HepG2 (cell line): ENCODE measurements around the gene SLC5A10. TPM values are rescaled to one million over a fixed set of nuclear protein-coding genes. Genes with fewer than 3 reads are reported as not detected.

ENCODE experiments used
- ATAC-seq: fragments of 200-7000 bp; cut with Tn5 transposase; 3 replicates; pipeline ENCODE4 v1.9.1; 2020; ENCODE audit warnings: mild to moderate bottlenecking, moderate library complexity
- BruUV-seq: library from RNA; stranded (reverse); fragments of 400-500 nt; replicated peaks from 2 replicates; lab custom pipeline; 2021; lab: Mats Ljungman, UMichigan
- CTCF ChIA-PET: fragments of 300-600 bp; formaldehyde crosslinking; extraction: SDS; loops from one replicate; lab custom pipeline; 2021; ENCODE audit warnings: low total read pairs, inconsistent platforms, low intra/inter-chr PET ratio; lab: Yijun Ruan, JAX
- POLR2A ChIA-PET: fragments of 350-600 bp; sonication (Branson Sonifier 250); formaldehyde crosslinking; loops from one replicate; lab custom pipeline; 2020; ENCODE audit warnings: antibody characterized with exemption, inconsistent platforms; lab: Yijun Ruan, JAX
- DNase-seq: peaks from one replicate; pipeline ENCODE4 v3.0.0-alpha.2; 2015; ENCODE audit warnings: low spot score
- FAIRE-seq: peaks from 3 replicates; lab custom pipeline; 2011; peaks lifted over from hg19 to GRCh38; lab: Jason Lieb, UNC
- H2AFZ ChIP-seq: one replicate; pipeline ENCODE4 v1.6.1; 2011; ENCODE audit warnings: low read length, inconsistent platforms
- H3K27ac ChIP-seq: fragments of 300-600 bp; 3 replicates; pipeline ENCODE4 v1.8.0; 2011; ENCODE audit warnings: mixed run types, mild to moderate bottlenecking, mixed read lengths, low read length, inconsistent platforms; ENCODE audit not compliant: insufficient read depth; ENCODE audit errors: extremely low read length
- H3K27me3 ChIP-seq, 2 experiments: fragments of 200-600 bp in 1 of 2; 2 replicates in 1 of 2; 3 replicates in 1 of 2; pipeline versions ENCODE4 v1.6.0 to v1.8.0; 2011; ENCODE audit warnings: low read length in 2 of 2, mild to moderate bottlenecking in 2 of 2, moderate library complexity in 2 of 2, inconsistent platforms in 1 of 2; ENCODE audit not compliant: insufficient read depth in 2 of 2, control insufficient read depth in 1 of 2
- H3K36me3 ChIP-seq, 2 experiments: fragments of 200-600 bp in 1 of 2; replicated peaks in 1 of 2; 2 replicates in 1 of 2; 3 replicates in 1 of 2; pipeline versions ENCODE4 v1.5.1 to v1.8.0; 2011; ENCODE audit warnings: low read length in 2 of 2, inconsistent platforms in 1 of 2; ENCODE audit not compliant: insufficient read depth in 2 of 2, control insufficient read depth in 1 of 2
- H3K4me1 ChIP-seq: 2 replicates; pipeline ENCODE4 v1.5.1; 2012; ENCODE audit warnings: low read length, inconsistent platforms; ENCODE audit not compliant: insufficient read depth
- H3K4me2 ChIP-seq: 2 replicates; pipeline ENCODE4 v1.6.0; 2011; ENCODE audit warnings: low read depth, low read length, inconsistent platforms
- H3K4me3 ChIP-seq, 3 experiments: fragments of 200-600 bp in 1 of 3; sonication (generic), shearing (Covaris generic) in 1 of 3; replicated peaks in 1 of 3; 2 replicates each; pipeline ENCODE4 v1.5.1; 2011 to 2016; ENCODE audit warnings: low read length in 3 of 3, inconsistent platforms in 2 of 3, low read depth in 2 of 3, mild to moderate bottlenecking in 2 of 3, control low read depth in 1 of 3, mixed read lengths in 1 of 3; ENCODE audit not compliant: insufficient read depth in 1 of 3
- H3K79me2 ChIP-seq: one replicate; pipeline ENCODE4 v1.6.1; 2011; ENCODE audit warnings: low read length, inconsistent platforms; ENCODE audit not compliant: insufficient read depth
- H3K9ac ChIP-seq: 2 replicates; pipeline ENCODE4 v1.6.0; 2011; ENCODE audit warnings: mild to moderate bottlenecking, low read depth, low read length, inconsistent platforms; ENCODE audit not compliant: insufficient read depth
- H3K9me3 ChIP-seq: 2 replicates; pipeline ENCODE4 v1.5.1; 2012; ENCODE audit warnings: mild to moderate bottlenecking, low read length
- H4K20me1 ChIP-seq: 2 replicates; pipeline ENCODE4 v1.6.0; 2011; ENCODE audit warnings: inconsistent platforms, mild to moderate bottlenecking, low read length, moderate library complexity; ENCODE audit not compliant: insufficient read depth
- HINFP ChIP-seq: sonication (generic); formaldehyde crosslinking; IDR thresholded peaks from 2 replicates; pipeline ENCODE4 v1.4.0; 2020; ENCODE audit warnings: low read depth, mild to moderate bottlenecking, missing genetic modification reagents
- MYNN ChIP-seq: sonication (generic); formaldehyde crosslinking; IDR thresholded peaks from 2 replicates; pipeline ENCODE4 v1.4.0; 2020; ENCODE audit warnings: mild to moderate bottlenecking, low read depth, missing genetic modification reagents
- NR2C2 ChIP-seq: sonication (generic); formaldehyde crosslinking; IDR thresholded peaks from 2 replicates; pipeline ENCODE4 v1.4.0; 2020; ENCODE audit warnings: missing genetic modification reagents, mild to moderate bottlenecking, moderate library complexity, borderline replicate concordance
- TOE1 ChIP-seq: sonication (generic); formaldehyde crosslinking; IDR thresholded peaks from 2 replicates; pipeline ENCODE4 v1.4.0; 2020; ENCODE audit warnings: mild to moderate bottlenecking, missing genetic modification reagents
- ZNF652 ChIP-seq: IDR thresholded peaks from 2 replicates; pipeline ENCODE4 v1.6.1; 2016; ENCODE audit warnings: low read depth, borderline replicate concordance
- ZNF780A ChIP-seq: sonication (generic); formaldehyde crosslinking; IDR thresholded peaks from 2 replicates; pipeline ENCODE4 v1.8.0; 2022; ENCODE audit warnings: mild to moderate bottlenecking, missing genetic modification reagents, moderate library complexity
- WGBS: methylation state at CpG from one replicate; pipeline ENCODE4 v1.1.6; 2017; ENCODE audit warnings: low lambda C conversion rate; 5-methylcytosine and 5-hydroxymethylcytosine counted together
- in situ Hi-C: cut with HindIII; loops from 2 replicates; pipeline ENCODE4 v1.10.0; 2017; ENCODE audit warnings: low pct_unique_long_range_greater_than_20kb; ENCODE audit not compliant: extremely low pct_ligation_motif_present
- intact Hi-C: fragments of 100-400 bp; cut with micrococcal nuclease; formaldehyde crosslinking; loops from one replicate; pipeline ENCODE4 v1.10.0; 2022; ENCODE audit not compliant: unreplicated experiment
- polyA plus RNA-seq, 8 experiments: library from polyadenylated mRNA; depleted of rRNA in 3 of 8; stranded (reverse) in 7 of 8; unstranded in 1 of 8; fragments of >200 nt; fragmentation: Illumina TruSeq in 4 of 8; extraction: Trizol in 4 of 8; gene quantifications; 2 replicates each; pipeline versions ENCODE4 v1.2.1 to v1.2.3, GENCODE V29; 2011 to 2016; ENCODE audit warnings: low read depth in 4 of 8, missing spikeins in 1 of 8, mixed read lengths in 1 of 8; ENCODE audit not compliant: insufficient read depth in 1 of 8
- total RNA-seq, 5 experiments: library from RNA; depleted of rRNA; stranded (reverse); fragments of >200 nt; fragmentation: Illumina TruSeq; extraction: Trizol; gene quantifications; 2 replicates each; pipeline ENCODE4 v1.2.3, GENCODE V29; 2016; ENCODE audit warnings: low read depth in 1 of 5
- TF ChIP-seq, protein P1 (sequence below): IDR thresholded peaks from 2 replicates; pipeline ENCODE4 v1.4.0; 2020; ENCODE audit warnings: mild to moderate bottlenecking, missing genetic modification reagents
- TF ChIP-seq, protein P2 (sequence below): sonication (generic); formaldehyde crosslinking; IDR thresholded peaks from 2 replicates; pipeline ENCODE4 v1.5.1; 2020; ENCODE audit warnings: missing genetic modification reagents, mild to moderate bottlenecking, borderline replicate concordance
- TF ChIP-seq, protein P3 (sequence below): sonication (generic); formaldehyde crosslinking; conservative IDR thresholded peaks from 2 replicates; pipeline ENCODE4 v1.4.0; 2020; ENCODE audit warnings: missing genetic modification reagents

SLC5A10 gene
- total and polyA plus RNA-seq, 2 of the 13 experiments (the other 11 are each of a cell fraction or from before 2014, with no cell fraction given): 0.05 TPM; not detected in 1

GRCh38 chr17:18921485-18921884 is 30.5 kb upstream of the SLC5A10 start:
- WGBS: 91% methylated on average over 2 of the region's 2 CpGs
- Histone ChIP-seq H3K27ac (no peak overlapping the region), H3K4me2 (no peak overlapping the region), H3K9me3 (no peaks in the 10 kb centered on the region), H3K27me3 (no peaks in the 10 kb centered on the region), H3K36me3 (peaks cover 6 to 15% of the 10 kb centered on the region in 2 experiments; a peak in 4 of 5 replicates), H3K4me3 (no peak overlapping the region), H3K79me2 (peaks cover 7% of the 10 kb centered on the region), H3K9ac (no peak overlapping the region), H2AFZ (no peak overlapping the region), H3K4me1 (peaks cover 55% of the 10 kb centered on the region), H4K20me1 (peaks cover 8% of the 10 kb centered on the region; the same call in 1 of the 2 replicates)
- FAIRE-seq: no peak
- no peak for ATAC-seq
- ChIA-PET CTCF (no interaction called here), POLR2A (no interaction called here)
- TF ChIP-seq, protein P1, sequence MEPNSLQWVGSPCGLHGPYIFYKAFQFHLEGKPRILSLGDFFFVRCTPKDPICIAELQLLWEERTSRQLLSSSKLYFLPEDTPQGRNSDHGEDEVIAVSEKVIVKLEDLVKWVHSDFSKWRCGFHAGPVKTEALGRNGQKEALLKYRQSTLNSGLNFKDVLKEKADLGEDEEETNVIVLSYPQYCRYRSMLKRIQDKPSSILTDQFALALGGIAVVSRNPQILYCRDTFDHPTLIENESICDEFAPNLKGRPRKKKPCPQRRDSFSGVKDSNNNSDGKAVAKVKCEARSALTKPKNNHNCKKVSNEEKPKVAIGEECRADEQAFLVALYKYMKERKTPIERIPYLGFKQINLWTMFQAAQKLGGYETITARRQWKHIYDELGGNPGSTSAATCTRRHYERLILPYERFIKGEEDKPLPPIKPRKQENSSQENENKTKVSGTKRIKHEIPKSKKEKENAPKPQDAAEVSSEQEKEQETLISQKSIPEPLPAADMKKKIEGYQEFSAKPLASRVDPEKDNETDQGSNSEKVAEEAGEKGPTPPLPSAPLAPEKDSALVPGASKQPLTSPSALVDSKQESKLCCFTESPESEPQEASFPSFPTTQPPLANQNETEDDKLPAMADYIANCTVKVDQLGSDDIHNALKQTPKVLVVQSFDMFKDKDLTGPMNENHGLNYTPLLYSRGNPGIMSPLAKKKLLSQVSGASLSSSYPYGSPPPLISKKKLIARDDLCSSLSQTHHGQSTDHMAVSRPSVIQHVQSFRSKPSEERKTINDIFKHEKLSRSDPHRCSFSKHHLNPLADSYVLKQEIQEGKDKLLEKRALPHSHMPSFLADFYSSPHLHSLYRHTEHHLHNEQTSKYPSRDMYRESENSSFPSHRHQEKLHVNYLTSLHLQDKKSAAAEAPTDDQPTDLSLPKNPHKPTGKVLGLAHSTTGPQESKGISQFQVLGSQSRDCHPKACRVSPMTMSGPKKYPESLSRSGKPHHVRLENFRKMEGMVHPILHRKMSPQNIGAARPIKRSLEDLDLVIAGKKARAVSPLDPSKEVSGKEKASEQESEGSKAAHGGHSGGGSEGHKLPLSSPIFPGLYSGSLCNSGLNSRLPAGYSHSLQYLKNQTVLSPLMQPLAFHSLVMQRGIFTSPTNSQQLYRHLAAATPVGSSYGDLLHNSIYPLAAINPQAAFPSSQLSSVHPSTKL (CRISPR knock-in tag): no peak
- TF ChIP-seq ZNF780A (CRISPR knock-in tag): no peak
- no peak for TF ChIP-seq ZNF652 (CRISPR knock-in tag)
- TF ChIP-seq, protein P2, sequence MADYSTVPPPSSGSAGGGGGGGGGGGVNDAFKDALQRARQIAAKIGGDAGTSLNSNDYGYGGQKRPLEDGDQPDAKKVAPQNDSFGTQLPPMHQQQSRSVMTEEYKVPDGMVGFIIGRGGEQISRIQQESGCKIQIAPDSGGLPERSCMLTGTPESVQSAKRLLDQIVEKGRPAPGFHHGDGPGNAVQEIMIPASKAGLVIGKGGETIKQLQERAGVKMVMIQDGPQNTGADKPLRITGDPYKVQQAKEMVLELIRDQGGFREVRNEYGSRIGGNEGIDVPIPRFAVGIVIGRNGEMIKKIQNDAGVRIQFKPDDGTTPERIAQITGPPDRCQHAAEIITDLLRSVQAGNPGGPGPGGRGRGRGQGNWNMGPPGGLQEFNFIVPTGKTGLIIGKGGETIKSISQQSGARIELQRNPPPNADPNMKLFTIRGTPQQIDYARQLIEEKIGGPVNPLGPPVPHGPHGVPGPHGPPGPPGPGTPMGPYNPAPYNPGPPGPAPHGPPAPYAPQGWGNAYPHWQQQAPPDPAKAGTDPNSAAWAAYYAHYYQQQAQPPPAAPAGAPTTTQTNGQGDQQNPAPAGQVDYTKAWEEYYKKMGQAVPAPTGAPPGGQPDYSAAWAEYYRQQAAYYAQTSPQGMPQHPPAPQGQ (CRISPR knock-in tag): no peak
- TF ChIP-seq NR2C2 (CRISPR knock-in tag): no peak
- TF ChIP-seq, protein P3, sequence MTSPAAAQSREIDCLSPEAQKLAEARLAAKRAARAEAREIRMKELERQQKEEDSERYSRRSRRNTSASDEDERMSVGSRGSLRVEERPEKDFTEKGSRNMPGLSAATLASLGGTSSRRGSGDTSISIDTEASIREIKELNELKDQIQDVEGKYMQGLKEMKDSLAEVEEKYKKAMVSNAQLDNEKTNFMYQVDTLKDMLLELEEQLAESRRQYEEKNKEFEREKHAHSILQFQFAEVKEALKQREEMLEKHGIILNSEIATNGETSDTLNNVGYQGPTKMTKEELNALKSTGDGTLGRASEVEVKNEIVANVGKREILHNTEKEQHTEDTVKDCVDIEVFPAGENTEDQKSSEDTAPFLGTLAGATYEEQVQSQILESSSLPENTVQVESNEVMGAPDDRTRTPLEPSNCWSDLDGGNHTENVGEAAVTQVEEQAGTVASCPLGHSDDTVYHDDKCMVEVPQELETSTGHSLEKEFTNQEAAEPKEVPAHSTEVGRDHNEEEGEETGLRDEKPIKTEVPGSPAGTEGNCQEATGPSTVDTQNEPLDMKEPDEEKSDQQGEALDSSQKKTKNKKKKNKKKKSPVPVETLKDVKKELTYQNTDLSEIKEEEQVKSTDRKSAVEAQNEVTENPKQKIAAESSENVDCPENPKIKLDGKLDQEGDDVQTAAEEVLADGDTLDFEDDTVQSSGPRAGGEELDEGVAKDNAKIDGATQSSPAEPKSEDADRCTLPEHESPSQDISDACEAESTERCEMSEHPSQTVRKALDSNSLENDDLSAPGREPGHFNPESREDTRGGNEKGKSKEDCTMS (CRISPR knock-in tag): no peak
- no peak for TF ChIP-seq TOE1 (CRISPR knock-in tag)
- no peak for TF ChIP-seq HINFP (CRISPR knock-in tag)
- TF ChIP-seq MYNN: no peak
- intact Hi-C loops: no loop called here
- no TSS peak for BruUV-seq
- in situ Hi-C loops: no loop called here
- DNase-seq: no peak
